GM19023 (cell line): ENCODE measurements around the gene SEMA3C.

ENCODE experiments used
- ATAC-seq: cut with Tn5 transposase; IDR thresholded peaks from one replicate; pipeline ENCODE4 v1.9.1; 2021; ENCODE audit warnings: mild to moderate bottlenecking, moderate library complexity; ENCODE audit not compliant: unreplicated experiment

SEMA3C gene

DNA sequence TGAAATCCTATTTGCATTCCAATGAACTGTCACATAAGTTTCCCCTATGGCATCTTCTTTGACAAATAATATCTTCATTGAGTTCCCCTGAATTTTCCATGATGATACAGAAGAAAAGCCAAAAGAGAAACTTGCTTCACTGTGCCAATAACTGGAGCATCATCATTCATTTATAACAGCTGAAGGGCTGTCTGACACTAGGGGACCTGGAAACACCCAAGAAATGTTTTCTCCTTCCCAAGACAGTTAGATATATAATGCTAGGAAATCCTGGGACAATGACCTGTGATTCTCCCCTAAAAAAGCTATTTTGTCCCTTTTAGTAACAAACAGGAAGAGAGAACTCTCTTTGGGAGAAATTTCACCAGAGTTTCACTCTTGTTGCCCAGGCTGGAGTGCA, 133.6 kb downstream of the SEMA3C start:
- no peak for ATAC-seq

- no peak for ATAC-seq
These were observed 135.0 kb downstream of the SEMA3C start for GRCh38 chr7:80783678-80784327.

DNA sequence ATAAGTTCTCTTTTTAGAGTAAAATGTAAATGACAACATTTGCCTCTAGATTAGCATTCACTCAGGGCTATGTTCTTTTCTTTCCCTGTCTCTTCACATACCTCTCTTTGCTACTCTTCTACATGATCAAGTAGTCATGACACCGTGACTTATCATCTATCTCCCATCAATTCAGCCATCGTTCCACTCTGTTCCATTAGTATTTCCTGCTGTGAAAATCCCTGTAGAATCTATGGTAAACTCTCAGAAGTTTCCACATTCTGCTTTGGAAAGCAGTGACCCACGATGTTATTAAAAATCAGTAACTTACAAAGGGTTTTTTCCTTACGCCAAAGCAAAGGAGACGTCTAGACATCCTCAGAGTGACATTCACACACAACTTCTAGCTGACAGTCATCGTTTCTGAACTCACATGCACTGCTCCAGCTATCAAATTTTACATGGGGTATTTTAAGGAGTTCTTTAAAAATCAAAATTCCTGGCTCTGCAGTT, 135.6 kb downstream of the SEMA3C start:
- no peak for ATAC-seq

DNA sequence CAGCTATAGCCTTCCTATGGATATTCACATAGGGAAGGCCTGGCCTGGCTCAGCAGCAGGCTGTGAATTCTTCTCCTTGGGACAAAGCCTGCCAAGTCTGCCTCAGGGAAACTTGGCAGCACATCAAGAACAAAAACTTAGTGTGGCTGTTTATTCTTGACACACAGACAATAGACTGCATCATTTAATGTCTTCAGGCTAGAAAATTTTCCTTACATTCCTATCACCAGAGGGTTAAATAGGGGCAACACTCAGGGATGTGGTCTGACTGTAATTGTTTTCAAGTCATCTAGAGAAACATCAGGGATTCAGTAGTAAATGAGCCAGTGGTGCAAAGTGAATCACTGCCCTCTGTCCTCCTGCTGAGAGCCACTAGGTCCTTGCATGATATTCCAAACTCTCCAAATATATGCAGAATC, 137.3 kb downstream of the SEMA3C start:
- ATAC-seq, result no peak

- ATAC-seq, result no peak
These were observed 137.7 kb downstream of the SEMA3C start for GRCh38 chr7:80781146-80781545.

GRCh38 chr7:80779456-80779855, 139.4 kb downstream of the SEMA3C start:
- ATAC-seq, result no peak

DNA sequence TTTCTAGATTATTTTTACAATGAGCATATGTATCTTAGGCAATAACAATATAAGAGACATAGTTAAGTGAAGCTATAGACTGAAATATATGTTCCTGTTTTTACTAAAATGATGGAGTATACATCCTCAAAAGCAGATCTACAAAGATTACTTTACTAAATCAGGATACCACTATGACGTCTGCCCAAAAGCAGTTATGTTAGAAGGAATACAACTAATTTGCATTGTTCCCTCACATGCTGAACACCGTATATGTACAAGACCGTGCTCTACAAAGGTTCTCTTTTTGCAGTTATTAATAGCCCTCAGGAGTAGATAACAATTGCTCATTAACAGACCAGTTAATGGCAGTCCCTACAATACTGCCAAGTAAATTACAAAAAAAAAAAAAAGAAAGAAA, 143.0 kb downstream of the SEMA3C start:
- ATAC-seq, result no peak

DNA sequence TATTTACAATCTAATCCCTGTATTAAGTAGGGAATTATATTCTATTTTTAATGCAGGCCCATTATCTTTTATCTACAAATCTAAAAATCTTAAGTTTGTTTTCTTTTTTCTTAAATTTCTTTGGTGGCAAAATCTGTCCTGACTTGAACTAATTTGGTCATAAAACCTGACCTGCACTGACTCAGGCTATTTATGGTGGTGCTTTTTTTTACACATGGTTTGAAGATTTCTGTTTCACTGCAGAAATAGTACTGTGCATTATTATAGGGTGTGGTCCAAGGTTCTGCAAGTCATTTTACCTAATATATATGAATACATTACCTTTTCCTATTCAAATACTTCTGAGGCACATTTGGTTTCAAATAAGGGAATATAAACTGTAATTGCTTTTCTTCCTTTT, 143.4 kb downstream of the SEMA3C start:
- ATAC-seq, result no peak

- ATAC-seq, result no peak
These were observed 144.0 kb downstream of the SEMA3C start for GRCh38 chr7:80774843-80775242.

- ATAC-seq, result no peak
These were observed 144.9 kb downstream of the SEMA3C start for GRCh38 chr7:80773787-80774508.

- no peak for ATAC-seq
These were observed 146.4 kb downstream of the SEMA3C start for GRCh38 chr7:80772347-80772993.

GRCh38 chr7:80771523-80771922, 147.3 kb downstream of the SEMA3C start:
- no peak for ATAC-seq

- peak; percentile 73 for ATAC-seq
These were observed 148.2 kb downstream of the SEMA3C start for GRCh38 chr7:80770675-80771081.

- no peak for ATAC-seq
These were observed 148.8 kb downstream of the SEMA3C start for GRCh38 chr7:80770061-80770460.

DNA sequence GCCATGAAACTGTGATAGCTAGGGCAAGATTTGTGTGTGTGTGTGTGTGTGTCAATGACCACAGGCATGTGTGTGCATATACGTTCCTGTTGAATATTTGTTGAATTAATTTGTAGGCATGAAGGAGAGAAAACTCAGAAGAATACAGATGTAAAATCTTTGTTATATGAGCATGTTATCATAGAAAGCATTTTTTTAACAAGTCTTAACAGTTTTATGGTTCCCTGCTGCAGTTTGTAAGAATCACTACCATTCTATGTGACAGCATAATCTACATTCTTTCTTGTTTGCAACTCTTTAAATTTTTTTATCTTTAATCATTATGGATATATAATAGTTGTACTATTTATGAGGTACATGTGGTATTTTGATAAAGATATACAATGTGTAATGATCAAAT, 150.1 kb downstream of the SEMA3C start:
- no peak for ATAC-seq

DNA sequence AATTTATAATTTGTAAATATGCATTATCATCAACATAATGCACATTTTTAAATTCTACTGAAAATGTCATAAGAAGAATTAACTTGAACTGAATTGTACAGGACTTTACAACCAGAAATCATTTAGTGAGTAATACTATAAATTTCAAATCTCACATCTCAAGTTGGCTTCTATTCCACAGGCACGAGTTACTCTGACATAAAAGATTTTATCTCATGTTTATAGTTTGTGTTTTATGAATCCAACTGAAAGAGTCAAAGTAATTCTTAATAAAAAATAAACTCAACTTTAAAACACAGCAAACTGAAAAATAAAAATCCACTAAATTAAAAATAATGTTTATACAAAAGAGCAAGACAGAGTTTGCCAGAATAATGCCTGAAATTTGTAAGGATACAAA, 151.2 kb downstream of the SEMA3C start:
- no peak for ATAC-seq

- ATAC-seq, result no peak
These were observed 152.1 kb downstream of the SEMA3C start for GRCh38 chr7:80766724-80767123.

DNA sequence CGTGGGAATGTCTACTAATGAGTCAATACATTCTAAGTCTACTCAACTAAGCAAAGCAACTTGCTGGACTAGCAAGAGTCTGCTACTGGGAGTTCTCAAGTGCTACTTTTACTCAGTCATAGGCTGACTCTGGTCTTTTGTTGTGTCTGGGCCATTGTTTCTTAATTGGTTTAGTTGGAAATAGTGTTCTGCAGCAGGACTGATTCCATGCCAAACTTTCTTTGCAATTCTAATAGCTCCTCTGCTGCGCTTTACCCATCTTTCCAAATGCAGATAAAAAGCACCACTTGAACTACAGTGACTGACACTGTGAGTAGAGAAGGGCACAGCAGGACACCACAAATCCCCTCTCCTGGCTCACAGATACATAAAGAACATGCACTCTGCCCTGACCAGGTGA, 154.7 kb downstream of the SEMA3C start:
- ATAC-seq, result no peak

DNA sequence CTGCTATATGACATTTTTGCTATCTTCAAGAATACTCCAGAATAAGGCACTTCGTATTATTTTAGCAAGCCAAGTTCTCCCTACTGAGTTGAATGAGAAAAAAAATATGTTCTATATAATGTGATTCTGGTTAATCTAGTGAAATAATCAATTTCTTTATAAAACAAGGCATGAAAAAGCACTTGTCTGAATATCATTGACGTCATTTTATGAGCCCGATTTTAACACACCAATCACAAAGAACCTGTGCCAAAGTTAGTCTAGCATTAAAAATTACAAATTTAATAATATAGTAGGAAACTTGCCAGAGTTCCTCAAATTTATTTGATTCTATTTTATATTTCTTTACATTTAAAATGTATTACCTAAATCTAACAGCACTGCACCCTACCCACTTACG, 155.1 kb downstream of the SEMA3C start:
- no peak for ATAC-seq

DNA sequence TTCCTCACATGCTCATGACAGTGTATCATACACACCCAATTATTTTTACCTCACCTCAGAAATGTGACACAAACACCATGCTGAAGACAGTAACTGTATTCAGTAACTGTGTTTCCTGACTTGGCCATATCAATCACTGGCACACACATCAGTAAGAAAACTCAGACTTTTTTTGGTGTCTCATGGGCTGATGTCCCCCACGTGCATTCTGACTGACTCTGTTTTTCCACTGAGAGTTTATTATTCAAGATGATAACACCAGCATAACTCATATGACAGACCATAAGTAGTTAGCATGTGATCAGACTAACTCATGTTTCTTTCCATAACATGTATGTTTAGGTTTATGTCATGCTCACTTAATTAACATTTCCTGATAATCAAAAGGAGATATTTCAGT, 155.6 kb downstream of the SEMA3C start:
- no peak for ATAC-seq

DNA sequence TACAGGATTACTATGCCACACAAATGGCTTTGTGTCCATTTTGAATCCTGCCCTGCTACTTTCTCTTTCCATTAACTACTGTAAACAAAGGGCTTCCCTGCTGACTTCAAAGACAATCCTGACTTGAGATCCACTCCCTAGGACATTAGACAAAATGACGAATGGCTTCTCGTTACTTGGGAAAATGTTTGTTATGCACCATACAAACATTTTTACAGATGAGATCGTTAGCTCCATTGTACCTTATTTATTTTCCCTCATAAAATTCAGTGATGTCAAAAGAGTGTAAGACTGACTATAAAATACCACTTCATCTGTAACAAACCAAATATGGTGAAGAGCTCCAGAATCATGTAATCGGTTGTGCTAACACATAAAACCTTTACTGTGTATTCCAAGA, 158.6 kb downstream of the SEMA3C start:
- no peak for ATAC-seq
